IMR-90 (cell line): Measurements from ENCODE around the gene PRSS38. TPM values are rescaled to one million over a fixed set of nuclear protein-coding genes. Genes with fewer than 3 reads are reported as not detected.

Experiments used
- ATAC-seq: fragments of 200-7000 bp; cut with Tn5 transposase; 2 replicates; pipeline ENCODE4 v1.9.1; 2020; ENCODE audit warnings: low read depth, mild to moderate bottlenecking, moderate library complexity
- BruUV-seq: library from RNA; stranded (reverse); fragments of 400-500 nt; replicated peaks from 2 replicates; lab custom pipeline; 2021; lab: Mats Ljungman, UMichigan
- CTCF ChIA-PET: fragments of 300-600 bp; formaldehyde crosslinking; extraction: SDS; loops from one replicate; lab custom pipeline; 2021; ENCODE audit warnings: antibody characterized with exemption; lab: Yijun Ruan, JAX
- POLR2A ChIA-PET: fragments of 300-600 bp; sonication (Branson Sonifier 250); formaldehyde crosslinking; loops from one replicate; lab custom pipeline; 2022; ENCODE audit warnings: antibody characterized with exemption; ENCODE audit not compliant: unreplicated experiment; lab: Charles Lee
- DNase-seq: peaks from one replicate; pipeline ENCODE4 v3.0.0; 2013
- H2AFZ ChIP-seq: replicated peaks from 2 replicates; pipeline ENCODE3; 2013; ENCODE audit warnings: low read length, mild to moderate bottlenecking; ENCODE audit not compliant: poor library complexity
- H2AK5ac ChIP-seq: 2 replicates; pipeline ENCODE4 v1.6.1; 2013; ENCODE audit warnings: low read depth, low read length, inconsistent platforms
- H2AK9ac ChIP-seq: replicated peaks from 2 replicates; pipeline ENCODE3; 2013; ENCODE audit warnings: mild to moderate bottlenecking, low read depth, low read length, moderate library complexity; ENCODE audit not compliant: poor library complexity
- H2BK120ac ChIP-seq: 2 replicates; pipeline ENCODE4 v1.6.1; 2013; ENCODE audit warnings: low read depth, low read length, inconsistent platforms
- H2BK15ac ChIP-seq: 3 replicates; pipeline ENCODE4 v1.6.1; 2013; ENCODE audit warnings: low read depth, low read length, inconsistent platforms
- H2BK20ac ChIP-seq: 2 replicates; pipeline ENCODE4 v1.6.1; 2013; ENCODE audit warnings: low read depth, mild to moderate bottlenecking, inconsistent platforms, low read length, moderate library complexity
- H2BK5ac ChIP-seq: 2 replicates; pipeline ENCODE4 v1.6.1; 2013; ENCODE audit warnings: mild to moderate bottlenecking, low read depth, low read length, inconsistent platforms; ENCODE audit not compliant: poor library complexity, severe bottlenecking
- H3K14ac ChIP-seq: replicated peaks from 2 replicates; pipeline ENCODE4 v1.6.1; 2013; ENCODE audit warnings: low read depth, low read length, inconsistent platforms
- H3K18ac ChIP-seq: 2 replicates; pipeline ENCODE4 v1.6.1; 2013; ENCODE audit warnings: low read depth, low read length, control low read depth
- H3K23ac ChIP-seq: 2 replicates; pipeline ENCODE4 v1.6.1; 2013; ENCODE audit warnings: low read depth, low read length, inconsistent platforms
- H3K27ac ChIP-seq: 2 replicates; pipeline ENCODE4 v1.5.1; 2013; ENCODE audit warnings: mild to moderate bottlenecking, control low read depth, low read length; ENCODE audit not compliant: insufficient read depth
- H3K27me3 ChIP-seq: 2 replicates; pipeline ENCODE4 v1.6.1; 2013; ENCODE audit warnings: low read length; ENCODE audit not compliant: control insufficient read depth, insufficient read depth
- H3K36me3 ChIP-seq: 2 replicates; pipeline ENCODE4 v1.6.1; 2013; ENCODE audit warnings: low read length, mixed read lengths; ENCODE audit not compliant: control insufficient read depth, insufficient read depth
- H3K4ac ChIP-seq: 2 replicates; pipeline ENCODE4 v1.6.1; 2013; ENCODE audit warnings: low read depth, low read length, inconsistent platforms
- H3K4me1 ChIP-seq: 2 replicates; pipeline ENCODE4 v1.6.1; 2013; ENCODE audit warnings: low read length, mixed read lengths; ENCODE audit not compliant: control insufficient read depth, insufficient read depth
- H3K4me2 ChIP-seq: 2 replicates; pipeline ENCODE4 v1.6.1; 2013; ENCODE audit warnings: low read depth, mild to moderate bottlenecking, control low read depth, low read length, moderate library complexity
- H3K4me3 ChIP-seq: 2 replicates; pipeline ENCODE4 v1.5.1; 2013; ENCODE audit warnings: low read depth, mild to moderate bottlenecking, control low read depth, low read length, moderate library complexity; ENCODE audit not compliant: insufficient read depth
- H3K56ac ChIP-seq: 2 replicates; pipeline ENCODE4 v1.6.1; 2013; ENCODE audit warnings: low read length, inconsistent platforms; ENCODE audit not compliant: insufficient read depth; ENCODE audit errors: extremely low read depth
- H3K79me1 ChIP-seq, 2 experiments: 2 replicates each; pipeline ENCODE4 v1.6.1; 2013; ENCODE audit warnings: low read length in 2 of 2, inconsistent platforms in 1 of 2, low read depth in 1 of 2
- H3K9ac ChIP-seq: 2 replicates; pipeline ENCODE4 v1.6.1; 2013; ENCODE audit warnings: low read depth, low read length, control low read depth
- H3K9me1 ChIP-seq: 2 replicates; pipeline ENCODE4 v1.6.1; 2013; ENCODE audit warnings: low read length, inconsistent platforms; ENCODE audit not compliant: insufficient read depth
- H3K9me3 ChIP-seq: 2 replicates; pipeline ENCODE4 v1.6.1; 2013; ENCODE audit warnings: low read length; ENCODE audit not compliant: control insufficient read depth, insufficient read depth
- H4K20me1 ChIP-seq: 2 replicates; pipeline ENCODE4 v1.6.1; 2013; ENCODE audit warnings: low read length, inconsistent platforms; ENCODE audit not compliant: insufficient read depth
- H4K5ac ChIP-seq: 2 replicates; pipeline ENCODE4 v1.6.1; 2013; ENCODE audit warnings: mild to moderate bottlenecking, low read depth, low read length, control low read depth
- H4K8ac ChIP-seq, 2 experiments: 2 replicates each; pipeline ENCODE4 v1.6.1; 2013; ENCODE audit warnings: low read depth in 2 of 2, low read length in 2 of 2, control low read depth in 1 of 2, inconsistent platforms in 1 of 2
- H4K91ac ChIP-seq: 2 replicates; pipeline ENCODE4 v1.6.1; 2013; ENCODE audit warnings: low read depth, low read length, inconsistent platforms; ENCODE audit not compliant: insufficient read depth
- CEBPB ChIP-seq: IDR thresholded peaks from 2 replicates; pipeline ENCODE4 v1.6.1; 2012; ENCODE audit warnings: low read depth, low read length, improper control_type of control experiment
- CHD1 ChIP-seq: IDR thresholded peaks from 2 replicates; pipeline ENCODE4 v1.6.1; 2012; ENCODE audit warnings: low read depth, low read length, improper control_type of control experiment
- FOS ChIP-seq: fragments of 150-350 bp; IDR thresholded peaks from 2 replicates; pipeline ENCODE4 v1.6.1; 2016; ENCODE audit warnings: low read depth, low read length
- MAFK ChIP-seq: IDR thresholded peaks from 2 replicates; pipeline ENCODE4 v1.6.1; 2012; ENCODE audit warnings: low read depth, low read length, improper control_type of control experiment
- MAZ ChIP-seq: IDR thresholded peaks from 2 replicates; pipeline ENCODE4 v1.6.1; 2012; ENCODE audit warnings: low read depth, mild to moderate bottlenecking, low read length, improper control_type of control experiment, moderate library complexity, borderline replicate concordance
- MXI1 ChIP-seq: IDR thresholded peaks from 2 replicates; pipeline ENCODE4 v1.6.1; 2012; ENCODE audit warnings: low read depth, mild to moderate bottlenecking, low read length, moderate library complexity, borderline replicate concordance
- RCOR1 ChIP-seq: IDR thresholded peaks from 2 replicates; pipeline ENCODE4 v1.6.1; 2012; ENCODE audit warnings: mild to moderate bottlenecking, low read length, improper control_type of control experiment; ENCODE audit not compliant: insufficient replicate concordance
- SMC3 ChIP-seq: fragments of 150-350 bp; IDR thresholded peaks from 2 replicates; pipeline ENCODE4 v1.6.1; 2016; ENCODE audit warnings: low read depth, mild to moderate bottlenecking, antibody characterized with exemption, low read length, moderate library complexity
- WGBS, 2 experiments: methylation state at CpG; one replicate each; pipeline versions ENCODE4 v1.1.5 to v1.1.7; 2013; ENCODE audit warnings: missing lambda C conversion rate in 2 of 2; ENCODE audit not compliant: insufficient read length in 1 of 2; ENCODE audit errors: extremely low coverage in 2 of 2; 5-methylcytosine and 5-hydroxymethylcytosine counted together
- dilution Hi-C: fragments of 300-500 bp; cut with HindIII; formaldehyde crosslinking; loops from one replicate; pipeline ENCODE4 v1.14.3; 2018; ENCODE audit warnings: low sequenced_read_pairs; ENCODE audit not compliant: unreplicated experiment
- in situ Hi-C: fragments of 300-500 bp; cut with MboI; formaldehyde crosslinking; loops from 3 replicates; pipeline ENCODE4 v1.14.3; 2019; ENCODE audit warnings: low sequenced_read_pairs, inconsistent platforms, mixed read lengths
- intact Hi-C: fragments of 100-400 bp; cut with micrococcal nuclease; formaldehyde crosslinking; loops from 2 replicates; pipeline ENCODE4 v1.10.0; 2022
- polyA plus RNA-seq, 3 experiments: library from polyadenylated mRNA; depleted of rRNA; stranded (reverse); fragments of >200 nt; gene quantifications; 2 replicates each; pipeline ENCODE4 v1.2.3, GENCODE V29; 2012; ENCODE audit warnings: low replicate concordance in 1 of 3
- total RNA-seq: library from RNA; depleted of rRNA; stranded (reverse); fragments of >200 nt; gene quantifications from 2 replicates; pipeline ENCODE4 v1.2.3, GENCODE V29; 2012
- TF ChIP-seq, protein P1 (sequence below): fragments of 150-350 bp; IDR thresholded peaks from 2 replicates; pipeline ENCODE4 v1.6.1; 2017; ENCODE audit warnings: mild to moderate bottlenecking, antibody characterized with exemption, low read length, low read depth
- TF ChIP-seq, protein P2 (sequence below): fragments of 150-350 bp; IDR thresholded peaks from 2 replicates; pipeline ENCODE4 v1.6.1; 2016; ENCODE audit warnings: low read depth, mild to moderate bottlenecking, low read length, moderate library complexity, borderline replicate concordance
- TF ChIP-seq, protein P3 (sequence below): conservative IDR thresholded peaks from 2 replicates; pipeline ENCODE4 v1.5.1; 2012; ENCODE audit warnings: mild to moderate bottlenecking, low read depth, low read length, improper control_type of control experiment

PRSS38 gene
- total and polyA plus RNA-seq, 2 of the 4 experiments (the other 2 are of a cell fraction), result not detected

DNA sequence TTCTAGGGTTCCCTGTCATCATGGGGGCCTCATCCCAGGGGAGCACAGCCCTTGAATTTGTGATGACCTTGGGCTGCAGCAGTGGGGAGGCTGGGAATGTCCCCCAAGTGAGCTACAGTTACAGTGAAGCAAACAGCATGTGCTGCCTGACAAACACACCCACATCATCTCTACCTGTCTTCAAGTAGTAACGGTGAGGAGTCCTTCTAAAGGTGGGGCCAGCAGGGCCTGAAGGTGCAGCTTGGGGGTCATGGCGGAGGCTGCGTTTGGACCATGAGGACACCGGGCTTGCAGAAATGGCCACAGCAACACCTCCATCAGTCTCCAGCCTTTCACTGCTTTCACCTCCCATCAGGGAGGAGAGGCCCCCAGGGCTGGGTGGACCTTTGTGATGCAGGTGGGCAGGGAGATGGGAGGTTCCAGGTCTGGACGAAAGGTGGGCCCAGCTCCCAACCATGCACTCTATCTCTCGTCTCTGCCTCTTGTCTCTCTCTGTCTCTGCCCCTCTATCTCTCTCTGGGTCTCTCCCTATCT lies 76.5 kb downstream of the PRSS38 start:
- no peaks in the 10 kb centered on the region; the same call in 1 of the 2 replicates for H3K4me1 ChIP-seq
- H2AK9ac ChIP-seq, result no peak overlapping the region
- no peak overlapping the region for H4K8ac ChIP-seq
- H2BK15ac ChIP-seq, result no peak overlapping the region
- no peaks in the 10 kb centered on the region for H3K9me3 ChIP-seq
- no peak overlapping the region for H3K4ac ChIP-seq
- no peak overlapping the region for H4K91ac ChIP-seq
- H2BK120ac ChIP-seq, result no peak overlapping the region
- no TSS peak for BruUV-seq
- no peak overlapping the region for H3K56ac ChIP-seq
- H3K27me3 ChIP-seq, result peaks cover 2% of the 10 kb centered on the region; the same call in 1 of the 2 replicates
- ATAC-seq (no peak), DNase-seq (no peak)
- H3K23ac ChIP-seq, result no peak overlapping the region
- H4K5ac ChIP-seq, result no peak overlapping the region
- H2AFZ ChIP-seq, result peak overlapping the region; percentile 5
- H3K18ac ChIP-seq, result no peak overlapping the region
- intact Hi-C loops, result no loop called here
- no peaks in the 10 kb centered on the region for H3K36me3 ChIP-seq
- ChIA-PET CTCF (no interaction called here), POLR2A (no interaction called here)
- no peaks in the 10 kb centered on the region for H3K79me1 ChIP-seq
- no peak overlapping the region for H3K4me3 ChIP-seq
- no CpG with 5 or more reads among the region's 6 CpGs for WGBS, 2 experiments
- no peak for TF ChIP-seq MXI1
- TF ChIP-seq, protein P1, sequence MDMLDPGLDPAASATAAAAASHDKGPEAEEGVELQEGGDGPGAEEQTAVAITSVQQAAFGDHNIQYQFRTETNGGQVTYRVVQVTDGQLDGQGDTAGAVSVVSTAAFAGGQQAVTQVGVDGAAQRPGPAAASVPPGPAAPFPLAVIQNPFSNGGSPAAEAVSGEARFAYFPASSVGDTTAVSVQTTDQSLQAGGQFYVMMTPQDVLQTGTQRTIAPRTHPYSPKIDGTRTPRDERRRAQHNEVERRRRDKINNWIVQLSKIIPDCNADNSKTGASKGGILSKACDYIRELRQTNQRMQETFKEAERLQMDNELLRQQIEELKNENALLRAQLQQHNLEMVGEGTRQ, result no peak
- TF ChIP-seq, protein P2, sequence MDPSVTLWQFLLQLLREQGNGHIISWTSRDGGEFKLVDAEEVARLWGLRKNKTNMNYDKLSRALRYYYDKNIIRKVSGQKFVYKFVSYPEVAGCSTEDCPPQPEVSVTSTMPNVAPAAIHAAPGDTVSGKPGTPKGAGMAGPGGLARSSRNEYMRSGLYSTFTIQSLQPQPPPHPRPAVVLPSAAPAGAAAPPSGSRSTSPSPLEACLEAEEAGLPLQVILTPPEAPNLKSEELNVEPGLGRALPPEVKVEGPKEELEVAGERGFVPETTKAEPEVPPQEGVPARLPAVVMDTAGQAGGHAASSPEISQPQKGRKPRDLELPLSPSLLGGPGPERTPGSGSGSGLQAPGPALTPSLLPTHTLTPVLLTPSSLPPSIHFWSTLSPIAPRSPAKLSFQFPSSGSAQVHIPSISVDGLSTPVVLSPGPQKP, result no peak
- no peak for TF ChIP-seq RCOR1
- TF ChIP-seq CHD1, result no peak
- TF ChIP-seq MAFK, result no peak
- no peak for TF ChIP-seq SMC3
- TF ChIP-seq FOS, result no peak
- TF ChIP-seq CEBPB, result no peak
- no peak for TF ChIP-seq MAZ
- TF ChIP-seq, protein P3, sequence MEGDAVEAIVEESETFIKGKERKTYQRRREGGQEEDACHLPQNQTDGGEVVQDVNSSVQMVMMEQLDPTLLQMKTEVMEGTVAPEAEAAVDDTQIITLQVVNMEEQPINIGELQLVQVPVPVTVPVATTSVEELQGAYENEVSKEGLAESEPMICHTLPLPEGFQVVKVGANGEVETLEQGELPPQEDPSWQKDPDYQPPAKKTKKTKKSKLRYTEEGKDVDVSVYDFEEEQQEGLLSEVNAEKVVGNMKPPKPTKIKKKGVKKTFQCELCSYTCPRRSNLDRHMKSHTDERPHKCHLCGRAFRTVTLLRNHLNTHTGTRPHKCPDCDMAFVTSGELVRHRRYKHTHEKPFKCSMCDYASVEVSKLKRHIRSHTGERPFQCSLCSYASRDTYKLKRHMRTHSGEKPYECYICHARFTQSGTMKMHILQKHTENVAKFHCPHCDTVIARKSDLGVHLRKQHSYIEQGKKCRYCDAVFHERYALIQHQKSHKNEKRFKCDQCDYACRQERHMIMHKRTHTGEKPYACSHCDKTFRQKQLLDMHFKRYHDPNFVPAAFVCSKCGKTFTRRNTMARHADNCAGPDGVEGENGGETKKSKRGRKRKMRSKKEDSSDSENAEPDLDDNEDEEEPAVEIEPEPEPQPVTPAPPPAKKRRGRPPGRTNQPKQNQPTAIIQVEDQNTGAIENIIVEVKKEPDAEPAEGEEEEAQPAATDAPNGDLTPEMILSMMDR, result no peak
- no peak overlapping the region for H3K14ac ChIP-seq
- H3K9ac ChIP-seq, result no peak overlapping the region
- in situ Hi-C loops, result no loop called here
- no peak overlapping the region for H3K4me2 ChIP-seq
- no peaks in the 10 kb centered on the region for H3K9me1 ChIP-seq
- dilution Hi-C loops, result no loop called here
- H3K27ac ChIP-seq, result no peak overlapping the region
- no peaks in the 10 kb centered on the region for H4K20me1 ChIP-seq
- H2BK5ac ChIP-seq, result no peak overlapping the region
- no peak overlapping the region for H2BK20ac ChIP-seq
- H2AK5ac ChIP-seq, result no peak overlapping the region
